ENCODE results near the gene SPG21. TPM values are rescaled to one million over a fixed set of nuclear protein-coding genes. Genes with fewer than 3 reads are reported as not detected.

Gene SPG21, protein sequence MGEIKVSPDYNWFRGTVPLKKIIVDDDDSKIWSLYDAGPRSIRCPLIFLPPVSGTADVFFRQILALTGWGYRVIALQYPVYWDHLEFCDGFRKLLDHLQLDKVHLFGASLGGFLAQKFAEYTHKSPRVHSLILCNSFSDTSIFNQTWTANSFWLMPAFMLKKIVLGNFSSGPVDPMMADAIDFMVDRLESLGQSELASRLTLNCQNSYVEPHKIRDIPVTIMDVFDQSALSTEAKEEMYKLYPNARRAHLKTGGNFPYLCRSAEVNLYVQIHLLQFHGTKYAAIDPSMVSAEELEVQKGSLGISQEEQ
- 93.0 and 111 TPM in 2 replicates for total RNA-seq (2014; rRNA removed; shearing (Covaris generic); ENCODE audit: low replicate concordance)

DNA sequence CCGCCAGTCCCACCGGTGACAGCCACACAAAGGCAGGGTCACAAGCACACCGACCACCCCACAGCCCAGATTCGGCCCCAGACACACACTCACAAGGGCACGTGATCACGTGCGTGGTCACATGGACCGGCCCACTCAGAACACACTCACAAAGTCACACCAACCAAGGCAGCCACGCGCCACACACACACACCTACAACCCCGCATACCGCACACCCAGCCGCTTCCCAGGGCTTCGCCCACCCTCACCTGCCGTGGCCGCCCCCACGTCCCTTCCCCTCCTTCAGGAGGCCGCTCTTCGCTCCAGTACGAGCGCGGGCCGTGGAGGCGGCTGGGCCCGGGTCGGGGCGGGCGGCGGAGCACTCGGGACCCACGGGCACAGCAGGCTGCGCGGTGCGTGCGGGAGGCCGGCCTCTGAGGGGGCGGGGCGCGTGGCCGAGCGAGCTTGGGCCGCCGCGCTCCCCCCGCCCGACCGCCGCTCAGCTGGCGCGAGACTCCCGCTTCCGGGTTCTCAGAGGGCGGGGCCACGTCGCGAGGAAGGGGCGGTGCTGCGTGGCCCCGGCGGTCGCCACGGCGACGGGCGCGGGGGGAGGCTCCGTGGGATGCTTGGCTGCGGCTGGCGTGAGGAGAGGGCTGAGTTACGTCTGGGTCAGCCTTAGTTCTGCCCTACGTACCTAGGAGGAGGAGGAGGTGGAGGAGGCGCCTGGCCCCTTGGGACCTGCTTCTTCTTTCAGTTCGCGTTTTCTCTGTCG lies at the start of gene SPG21:
TSS of gene SPG21 (minus strand) at position 499 of the 752 bp plus-strand sequence. CDS start 6,345 bp downstream, outside the sequence.
- Histone ChIP-seq H4K20me1 (ENCODE audit: insufficient read depth, low read depth, low read length) (no peaks in the 10 kb centered on the region), H3K4me2 (ENCODE audit: low read depth, low read length, poor library complexity, severe bottlenecking) (peak within 1 kb of the TSS; percentile 99), H3K27ac (ENCODE audit: low read length) (peak within 1 kb of the TSS; percentile 73), H3K9me2 (replicated peaks; ENCODE audit: insufficient read depth, low read length) (no peaks in the 10 kb centered on the region), H2AFZ (ENCODE audit: low read length) (peak within 1 kb of the TSS; percentile 78), H3K79me2 (ENCODE audit: low read length) (peaks cover 46% of the 10 kb centered on the region), H3K27me3 (ENCODE audit: low read length) (no peaks in the 10 kb centered on the region), H3K4me1 (ENCODE audit: low read length) (peaks cover 40% of the 10 kb centered on the region), H3K9me3 (ENCODE audit: low read length) (no peaks in the 10 kb centered on the region), H3K4me3 (ENCODE audit: low read length) (peak within 1 kb of the TSS; percentile 85), H3K9ac (ENCODE audit: low read length) (peak within 1 kb of the TSS; percentile 96), H3K36me3 (ENCODE audit: insufficient read depth, low read length) (peaks cover 7% of the 10 kb centered on the region; the same call in 1 of the 2 replicates)
- peak; percentile 98 for DNase-seq

GRCh38 chr15:65038836-65039235 lies 49.1 kb upstream of the SPG21 start:
- H3K9ac ChIP-seq (ENCODE audit: low read length) = no peak overlapping the region
- no peak overlapping the region for H3K4me3 ChIP-seq (ENCODE audit: low read length)
- no peak overlapping the region for H3K4me2 ChIP-seq (ENCODE audit: low read depth, low read length, poor library complexity, severe bottlenecking)
- H4K20me1 ChIP-seq (ENCODE audit: insufficient read depth, low read depth, low read length) = no peaks in the 10 kb centered on the region
- no peak overlapping the region for H2AFZ ChIP-seq (ENCODE audit: low read length)
- peaks cover under 1% of the 10 kb centered on the region; the same call in 1 of the 2 replicates for H3K4me1 ChIP-seq (ENCODE audit: low read length)
- H3K9me2 ChIP-seq (replicated peaks; ENCODE audit: insufficient read depth, low read length) = no peaks in the 10 kb centered on the region
- no peaks in the 10 kb centered on the region for H3K9me3 ChIP-seq (ENCODE audit: low read length)
- no peaks in the 10 kb centered on the region for H3K27me3 ChIP-seq (ENCODE audit: low read length)
- DNase-seq = no peak
- no peaks in the 10 kb centered on the region for H3K79me2 ChIP-seq (ENCODE audit: low read length)
- no peak overlapping the region for H3K27ac ChIP-seq (ENCODE audit: low read length)
- H3K36me3 ChIP-seq (ENCODE audit: insufficient read depth, low read length) = no peaks in the 10 kb centered on the region

GRCh38 chr15:65038428-65038827 lies 48.7 kb upstream of the SPG21 start:
- peaks cover 5% of the 10 kb centered on the region for H3K4me1 ChIP-seq (ENCODE audit: low read length)
- no peak overlapping the region for H3K9ac ChIP-seq (ENCODE audit: low read length)
- no peak overlapping the region for H3K4me3 ChIP-seq (ENCODE audit: low read length)
- no peaks in the 10 kb centered on the region for H3K9me2 ChIP-seq (replicated peaks; ENCODE audit: insufficient read depth, low read length)
- H3K9me3 ChIP-seq (ENCODE audit: low read length) = no peaks in the 10 kb centered on the region
- H3K79me2 ChIP-seq (ENCODE audit: low read length) = no peaks in the 10 kb centered on the region
- no peaks in the 10 kb centered on the region for H3K27me3 ChIP-seq (ENCODE audit: low read length)
- no peak overlapping the region for H3K27ac ChIP-seq (ENCODE audit: low read length)
- no peaks in the 10 kb centered on the region for H4K20me1 ChIP-seq (ENCODE audit: insufficient read depth, low read depth, low read length)
- no peaks in the 10 kb centered on the region for H3K36me3 ChIP-seq (ENCODE audit: insufficient read depth, low read length)
- no peak for DNase-seq
- H2AFZ ChIP-seq (ENCODE audit: low read length) = no peak overlapping the region
- H3K4me2 ChIP-seq (ENCODE audit: low read depth, low read length, poor library complexity, severe bottlenecking) = no peak overlapping the region

GRCh38 chr15:65037309-65037708 lies 47.6 kb upstream of the SPG21 start:
- Histone ChIP-seq H3K27me3 (ENCODE audit: low read length) (no peaks in the 10 kb centered on the region), H3K4me3 (ENCODE audit: low read length) (no peak overlapping the region), H3K9me2 (replicated peaks; ENCODE audit: insufficient read depth, low read length) (no peaks in the 10 kb centered on the region), H3K27ac (ENCODE audit: low read length) (no peak overlapping the region), H3K4me1 (ENCODE audit: low read length) (peaks cover 9% of the 10 kb centered on the region), H3K4me2 (ENCODE audit: low read depth, low read length, poor library complexity, severe bottlenecking) (no peak overlapping the region), H3K9me3 (ENCODE audit: low read length) (no peaks in the 10 kb centered on the region), H3K36me3 (ENCODE audit: insufficient read depth, low read length) (no peaks in the 10 kb centered on the region), H4K20me1 (ENCODE audit: insufficient read depth, low read depth, low read length) (no peaks in the 10 kb centered on the region), H2AFZ (ENCODE audit: low read length) (no peak overlapping the region), H3K79me2 (ENCODE audit: low read length) (no peaks in the 10 kb centered on the region), H3K9ac (ENCODE audit: low read length) (no peak overlapping the region)
- DNase-seq = no peak

DNA sequence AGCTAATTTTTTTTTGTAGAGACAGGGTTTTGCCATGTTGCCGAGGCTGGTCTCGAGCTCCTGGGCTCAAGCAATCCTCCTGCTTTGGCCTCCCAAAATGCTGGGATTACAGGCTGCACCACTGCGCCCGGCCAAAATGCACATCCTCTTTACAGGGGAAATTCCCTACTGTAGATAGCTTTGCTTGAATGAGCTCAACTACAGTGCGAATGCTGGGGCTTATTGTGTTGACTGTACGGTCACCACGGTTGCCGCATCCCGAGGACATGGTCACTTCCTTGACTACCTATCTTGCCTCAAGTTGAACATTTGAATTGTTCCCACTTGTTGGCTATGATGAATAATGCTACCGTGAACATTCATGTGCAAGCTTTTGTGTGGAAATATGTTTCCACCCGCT lies 45.0 kb upstream of the SPG21 start:
- H3K4me2 ChIP-seq (ENCODE audit: low read depth, low read length, poor library complexity, severe bottlenecking) = no peak overlapping the region
- no peaks in the 10 kb centered on the region for H4K20me1 ChIP-seq (ENCODE audit: insufficient read depth, low read depth, low read length)
- H3K27me3 ChIP-seq (ENCODE audit: low read length) = no peaks in the 10 kb centered on the region
- H3K4me1 ChIP-seq (ENCODE audit: low read length) = peaks cover 9% of the 10 kb centered on the region
- H3K36me3 ChIP-seq (ENCODE audit: insufficient read depth, low read length) = no peaks in the 10 kb centered on the region
- no peaks in the 10 kb centered on the region for H3K9me3 ChIP-seq (ENCODE audit: low read length)
- H3K27ac ChIP-seq (ENCODE audit: low read length) = no peak overlapping the region
- H2AFZ ChIP-seq (ENCODE audit: low read length) = no peak overlapping the region
- no peak for DNase-seq
- no peaks in the 10 kb centered on the region for H3K9me2 ChIP-seq (replicated peaks; ENCODE audit: insufficient read depth, low read length)
- H3K79me2 ChIP-seq (ENCODE audit: low read length) = no peaks in the 10 kb centered on the region
- no peak overlapping the region for H3K4me3 ChIP-seq (ENCODE audit: low read length)
- no peak overlapping the region for H3K9ac ChIP-seq (ENCODE audit: low read length)

- Histone ChIP-seq H3K9me3 (ENCODE audit: low read length) (no peaks in the 10 kb centered on the region), H3K4me1 (ENCODE audit: low read length) (peaks cover 9% of the 10 kb centered on the region), H3K9ac (ENCODE audit: low read length) (no peak overlapping the region), H3K79me2 (ENCODE audit: low read length) (peaks cover 7% of the 10 kb centered on the region), H3K36me3 (ENCODE audit: insufficient read depth, low read length) (no peaks in the 10 kb centered on the region), H3K4me2 (ENCODE audit: low read depth, low read length, poor library complexity, severe bottlenecking) (peak overlapping the region; percentile 30), H3K27ac (ENCODE audit: low read length) (no peak overlapping the region), H3K4me3 (ENCODE audit: low read length) (no peak overlapping the region), H3K27me3 (ENCODE audit: low read length) (no peaks in the 10 kb centered on the region), H4K20me1 (ENCODE audit: insufficient read depth, low read depth, low read length) (no peaks in the 10 kb centered on the region), H3K9me2 (replicated peaks; ENCODE audit: insufficient read depth, low read length) (no peaks in the 10 kb centered on the region), H2AFZ (ENCODE audit: low read length) (no peak overlapping the region)
- DNase-seq = peak; percentile 74
Measured at GRCh38 chr15:65033659-65034269, 44.0 kb upstream of the SPG21 start.

GRCh38 chr15:65032801-65033537 lies 43.3 kb upstream of the SPG21 start:
- Histone ChIP-seq H2AFZ (ENCODE audit: low read length) (no peak overlapping the region), H3K9me3 (ENCODE audit: low read length) (no peaks in the 10 kb centered on the region), H3K4me1 (ENCODE audit: low read length) (peaks cover 14% of the 10 kb centered on the region), H3K79me2 (ENCODE audit: low read length) (peaks cover 14% of the 10 kb centered on the region), H3K4me3 (ENCODE audit: low read length) (no peak overlapping the region), H4K20me1 (ENCODE audit: insufficient read depth, low read depth, low read length) (no peaks in the 10 kb centered on the region; the same call in 1 of the 2 replicates), H3K27ac (ENCODE audit: low read length) (no peak overlapping the region), H3K4me2 (ENCODE audit: low read depth, low read length, poor library complexity, severe bottlenecking) (peak overlapping the region; percentile 30), H3K27me3 (ENCODE audit: low read length) (no peaks in the 10 kb centered on the region), H3K9me2 (replicated peaks; ENCODE audit: insufficient read depth, low read length) (no peaks in the 10 kb centered on the region), H3K9ac (ENCODE audit: low read length) (no peak overlapping the region), H3K36me3 (ENCODE audit: insufficient read depth, low read length) (no peaks in the 10 kb centered on the region)
- DNase-seq = peak; percentile 78

All from Karpas-422 (cell line).